ENCODE results near the gene SORBS1.

GRCh38 chr10:95431900-95432342 lies 129.2 kb downstream of the SORBS1 start:
- TF ChIP-seq CTCF (IDR thresholded peaks at IDR 0.05) (no peak), POLR2A (IDR thresholded peaks at IDR 0.05) (no peak)

All from body of pancreas (tissue), 4 donors.